SK-N-MC (cell line): ENCODE data around the gene ARHGEF7.

Experiments
- EZH2 ChIP-seq: fragments of 200-600 bp; sonication (generic); IDR thresholded peaks from one replicate; pipeline ENCODE4 v1.6.1; 2017; ENCODE audit warnings: antibody characterized with exemption
- FOXP2 ChIP-seq: optimal IDR thresholded peaks from 2 replicates; pipeline ENCODE3; 2011; ENCODE audit warnings: mild to moderate bottlenecking, moderate library complexity; ENCODE audit not compliant: insufficient read depth; ENCODE audit errors: extremely low read length, control extremely low read depth
- POLR2AphosphoS5 ChIP-seq: IDR thresholded peaks from 2 replicates; pipeline ENCODE4 v1.6.1; 2012; ENCODE audit warnings: mild to moderate bottlenecking, low read depth, low read length, borderline replicate concordance

- TF ChIP-seq POLR2AphosphoS5, result no peak
- TF ChIP-seq EZH2, result no peak
- TF ChIP-seq FOXP2, result no peak
Observed at GRCh38 chr13:111204438-111205177, 89.5 kb downstream of the ARHGEF7 start.
